ENCODE measurements around the gene SCAPER. TPM values are rescaled to one million over a fixed set of nuclear protein-coding genes. Genes with fewer than 3 reads are reported as not detected.
"Not testable (repeated sequence)": the region's sequence is repeated elsewhere in the genome, so short reads cannot be mapped to it uniquely, and the experiment has no call there.

SCAPER gene
- total RNA-seq, 1 experiment from 2014 or later, result 7.4 TPM

DNA sequence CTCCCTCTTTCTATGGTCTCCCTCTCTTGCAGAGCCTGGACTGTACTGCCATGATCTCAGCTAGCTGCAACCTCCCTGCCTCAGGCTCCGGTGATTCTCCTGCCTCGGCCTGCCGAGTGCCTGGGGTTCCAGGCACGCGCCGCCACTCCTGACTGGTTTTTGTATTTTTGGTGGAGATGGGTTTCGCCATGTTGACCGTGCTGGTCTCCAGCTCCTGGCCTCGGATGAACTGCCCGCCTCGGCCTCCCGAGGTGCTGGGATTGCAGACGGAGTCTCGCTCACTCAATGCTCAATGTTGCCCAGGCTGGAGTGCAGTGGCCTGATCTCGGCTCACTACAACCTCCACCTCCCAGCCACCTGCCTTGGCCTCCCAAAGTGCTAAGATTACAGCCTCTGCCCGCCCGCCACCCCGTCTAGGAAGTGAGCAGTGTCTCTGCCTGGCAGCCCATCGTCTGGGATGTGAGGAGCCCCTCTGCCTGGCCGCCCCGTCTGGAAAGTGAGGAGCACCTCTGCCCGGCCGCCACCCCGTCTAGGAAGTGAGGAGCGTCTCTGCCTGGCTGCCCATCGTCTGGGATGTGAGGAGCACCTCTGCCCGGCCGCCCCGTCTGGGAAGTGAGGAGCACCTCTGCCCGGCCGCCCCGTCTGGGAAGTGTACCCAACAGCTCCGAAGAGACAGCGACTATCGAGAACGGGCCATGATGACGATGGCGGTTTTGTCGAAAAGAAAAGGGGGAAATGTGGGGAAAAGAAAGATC, 5.8 kb downstream of the SCAPER start:
- not testable (repeated sequence) for H3K9ac ChIP-seq (ENCODE audit: extremely low read depth, insufficient read length, low read length); H2AK5ac ChIP-seq (ENCODE audit: insufficient read length, low read length); H4K8ac ChIP-seq (replicated peaks; ENCODE audit: insufficient read length, low read depth, low read length); H2BK12ac ChIP-seq (ENCODE audit: insufficient read length, low read depth, low read length); H2BK5ac ChIP-seq (ENCODE audit: insufficient read length, low read length); H3K23ac ChIP-seq (ENCODE audit: insufficient read length, low read depth, low read length); H3K14ac ChIP-seq (ENCODE audit: insufficient read depth, low read length); H3K4me2 ChIP-seq (ENCODE audit: insufficient read depth, insufficient read length, low read length); H2BK20ac ChIP-seq (ENCODE audit: low read depth, low read length, poor library complexity, severe bottlenecking); H4K5ac ChIP-seq (ENCODE audit: insufficient read length, low read depth, low read length); H2AFZ ChIP-seq (ENCODE audit: low read length); H3K9me3 ChIP-seq (ENCODE audit: control insufficient read depth, low read depth, low read length); H3K4ac ChIP-seq (ENCODE audit: low read depth, low read length); H4K91ac ChIP-seq (ENCODE audit: insufficient read length, low read depth, low read length); H3K23me2 ChIP-seq (ENCODE audit: insufficient read length, low read depth, low read length, poor library complexity, severe bottlenecking); H4K20me1 ChIP-seq (ENCODE audit: control insufficient read depth, insufficient read depth, insufficient read length); H3K27me3 ChIP-seq (ENCODE audit: insufficient read depth, low read length); H3T11ph ChIP-seq (ENCODE audit: low read length); H3K18ac ChIP-seq (ENCODE audit: insufficient read length, low read depth, low read length); DNase-seq; H3K4me1 ChIP-seq (ENCODE audit: insufficient read depth, low read length); H3K27ac ChIP-seq (ENCODE audit: insufficient read length, low read depth, low read length); H3K79me2 ChIP-seq (ENCODE audit: insufficient read depth, low read length); H3K56ac ChIP-seq (ENCODE audit: insufficient read length, low read depth, low read length); H3K27me3 Mint-ChIP-seq (ENCODE audit: low read depth); H2BK120ac ChIP-seq (ENCODE audit: low read depth, low read length, poor library complexity, severe bottlenecking); H3K79me1 ChIP-seq (ENCODE audit: insufficient read depth, low read depth, low read length, poor library complexity, severe bottlenecking); H3K4me3 Mint-ChIP-seq; H2BK15ac ChIP-seq (ENCODE audit: low read depth, low read length)
- peaks cover 6 to 13% of the 10 kb centered on the region in 2 experiments for H3K4me1 Mint-ChIP-seq
- peaks cover 15 to 31% (median 15%) of the 10 kb centered on the region in 3 experiments for H3K36me3 Mint-ChIP-seq (ENCODE audit: insufficient read depth in 1 of 3, low read depth in 3 of 3)
- peaks cover 15 to 20% of the 10 kb centered on the region in 2 experiments for H3K9me3 Mint-ChIP-seq
- peak overlapping the region in 1 of 3 experiments; percentile 40; a peak in 2 of 7 replicates for H3K27ac Mint-ChIP-seq
- WGBS (ENCODE audit: extremely low coverage, insufficient read length, low lambda C conversion rate), result no CpG with 5 or more reads among the region's 39 CpGs

Measured in H9 (cell line).